OCI-LY1 (cell line): ENCODE results near the gene PAK5.

ENCODE experiments used
- H2AFZ ChIP-seq: fragments of 200-600 bp; sonication (generic), shearing (Covaris generic); 2 replicates; pipeline ENCODE4 v1.6.0; 2014; ENCODE audit warnings: antibody characterized with exemption, mild to moderate bottlenecking, low read length
- H3F3A ChIP-seq: fragments of 200-600 bp; sonication (generic), shearing (Covaris generic); 2 replicates; pipeline ENCODE4 v1.6.0; 2014; ENCODE audit warnings: mild to moderate bottlenecking, antibody characterized with exemption, low read length, moderate library complexity; ENCODE audit not compliant: insufficient read depth
- H3K27ac ChIP-seq: fragments of 200-600 bp; sonication (generic); 2 replicates; pipeline ENCODE4 v1.5.1; 2014; ENCODE audit warnings: low read length, mixed run types, mild to moderate bottlenecking, low read depth; ENCODE audit not compliant: poor library complexity, severe bottlenecking
- H3K27me3 ChIP-seq: fragments of 200-600 bp; sonication (generic); 2 replicates; pipeline ENCODE4 v1.6.0; 2014; ENCODE audit warnings: antibody characterized with exemption, mild to moderate bottlenecking, low read length, moderate library complexity; ENCODE audit not compliant: insufficient read depth
- H3K36me3 ChIP-seq: fragments of 200-600 bp; sonication (generic); 2 replicates; pipeline ENCODE4 v1.6.1; 2014; ENCODE audit warnings: mild to moderate bottlenecking, antibody characterized with exemption, low read length, moderate library complexity, mixed read lengths; ENCODE audit not compliant: insufficient read depth
- H3K4me1 ChIP-seq: fragments of 200-600 bp; sonication (generic); 2 replicates; pipeline ENCODE4 v1.5.1; 2014; ENCODE audit warnings: mild to moderate bottlenecking, low read length, moderate library complexity; ENCODE audit not compliant: insufficient read depth, severe bottlenecking
- H3K4me2 ChIP-seq: fragments of 200-600 bp; sonication (generic), shearing (Covaris generic); 2 replicates; pipeline ENCODE4 v1.6.1; 2014; ENCODE audit warnings: low read length
- H3K4me3 ChIP-seq: fragments of 200-600 bp; sonication (generic); 2 replicates; pipeline ENCODE4 v1.5.1; 2014; ENCODE audit warnings: low read length, low read depth, mild to moderate bottlenecking, mixed read lengths; ENCODE audit not compliant: poor library complexity, severe bottlenecking
- H3K79me2 ChIP-seq: fragments of 200-600 bp; shearing (Covaris generic); 2 replicates; pipeline ENCODE4 v1.6.1; 2016; ENCODE audit warnings: mixed run types, low read length, mixed read lengths; ENCODE audit not compliant: insufficient read depth
- H3K9ac ChIP-seq: fragments of 200-600 bp; sonication (generic), shearing (Covaris generic); 2 replicates; pipeline ENCODE4 v1.6.1; 2014; ENCODE audit warnings: mild to moderate bottlenecking, low read length, mixed read lengths
- H3K9me2 ChIP-seq: fragments of 200-600 bp; sonication (generic), shearing (Covaris generic); 2 replicates; pipeline ENCODE4 v1.6.1; 2014; ENCODE audit warnings: low read depth, mild to moderate bottlenecking, low read length, mixed read lengths
- H3K9me3 ChIP-seq: fragments of 200-600 bp; shearing (Covaris generic); 2 replicates; pipeline ENCODE4 v1.6.1; 2014; ENCODE audit warnings: low read length, mixed read lengths
- H4K20me1 ChIP-seq: fragments of 200-600 bp; sonication (generic), shearing (Covaris generic); 2 replicates; pipeline ENCODE4 v1.6.0; 2016; ENCODE audit warnings: mild to moderate bottlenecking, low read length; ENCODE audit not compliant: insufficient read depth
- EZH2 ChIP-seq: fragments of 200-600 bp; sonication (generic), shearing (Covaris generic); IDR thresholded peaks from 2 replicates; pipeline ENCODE4 v1.8.0; 2017; ENCODE audit warnings: borderline replicate concordance, mixed run types, mild to moderate bottlenecking, antibody characterized with exemption, low read length, moderate library complexity, mixed read lengths
- TF ChIP-seq, protein P1 (sequence below): fragments of 200-600 bp; sonication (generic), shearing (Covaris generic); IDR thresholded peaks from 2 replicates; pipeline ENCODE4 v1.5.1; 2017; ENCODE audit warnings: mild to moderate bottlenecking, antibody characterized with exemption, low read length, moderate library complexity, mixed read lengths

Gene PAK5

DNA sequence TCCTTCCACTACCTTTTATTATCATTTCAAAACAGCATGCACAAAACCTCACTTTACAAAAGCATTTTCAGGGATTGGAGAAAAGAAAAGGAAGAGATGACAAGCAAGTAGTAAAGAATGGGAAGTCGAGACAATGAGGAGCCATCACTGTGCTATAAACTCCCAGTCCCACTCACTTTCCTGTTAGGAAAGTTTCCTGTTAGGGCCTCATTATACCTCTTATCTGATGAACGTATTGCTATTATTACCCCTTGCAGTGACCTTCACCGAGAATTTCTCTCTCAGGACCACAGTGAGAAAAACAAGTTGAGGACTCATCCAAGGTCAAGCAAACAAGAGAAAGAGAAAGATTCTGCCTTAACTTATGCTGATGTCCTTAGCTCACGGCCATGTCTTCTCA is 295.7 kb downstream of the PAK5 start:
- no peaks in the 10 kb centered on the region for H3K4me1 ChIP-seq
- no peaks in the 10 kb centered on the region for H4K20me1 ChIP-seq
- no peaks in the 10 kb centered on the region for H3K27me3 ChIP-seq
- no peak overlapping the region for H3K27ac ChIP-seq
- no peaks in the 10 kb centered on the region for H3F3A ChIP-seq
- no peaks in the 10 kb centered on the region for H3K9me3 ChIP-seq
- no peaks in the 10 kb centered on the region for H3K9me2 ChIP-seq
- H3K4me2 ChIP-seq = no peak overlapping the region
- no peak overlapping the region for H3K9ac ChIP-seq
- H3K79me2 ChIP-seq = no peaks in the 10 kb centered on the region
- H2AFZ ChIP-seq = no peak overlapping the region
- no peak overlapping the region for H3K4me3 ChIP-seq
- no peaks in the 10 kb centered on the region for H3K36me3 ChIP-seq
- TF ChIP-seq, protein P1, sequence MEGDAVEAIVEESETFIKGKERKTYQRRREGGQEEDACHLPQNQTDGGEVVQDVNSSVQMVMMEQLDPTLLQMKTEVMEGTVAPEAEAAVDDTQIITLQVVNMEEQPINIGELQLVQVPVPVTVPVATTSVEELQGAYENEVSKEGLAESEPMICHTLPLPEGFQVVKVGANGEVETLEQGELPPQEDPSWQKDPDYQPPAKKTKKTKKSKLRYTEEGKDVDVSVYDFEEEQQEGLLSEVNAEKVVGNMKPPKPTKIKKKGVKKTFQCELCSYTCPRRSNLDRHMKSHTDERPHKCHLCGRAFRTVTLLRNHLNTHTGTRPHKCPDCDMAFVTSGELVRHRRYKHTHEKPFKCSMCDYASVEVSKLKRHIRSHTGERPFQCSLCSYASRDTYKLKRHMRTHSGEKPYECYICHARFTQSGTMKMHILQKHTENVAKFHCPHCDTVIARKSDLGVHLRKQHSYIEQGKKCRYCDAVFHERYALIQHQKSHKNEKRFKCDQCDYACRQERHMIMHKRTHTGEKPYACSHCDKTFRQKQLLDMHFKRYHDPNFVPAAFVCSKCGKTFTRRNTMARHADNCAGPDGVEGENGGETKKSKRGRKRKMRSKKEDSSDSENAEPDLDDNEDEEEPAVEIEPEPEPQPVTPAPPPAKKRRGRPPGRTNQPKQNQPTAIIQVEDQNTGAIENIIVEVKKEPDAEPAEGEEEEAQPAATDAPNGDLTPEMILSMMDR = no peak
- TF ChIP-seq EZH2 = no peak

DNA sequence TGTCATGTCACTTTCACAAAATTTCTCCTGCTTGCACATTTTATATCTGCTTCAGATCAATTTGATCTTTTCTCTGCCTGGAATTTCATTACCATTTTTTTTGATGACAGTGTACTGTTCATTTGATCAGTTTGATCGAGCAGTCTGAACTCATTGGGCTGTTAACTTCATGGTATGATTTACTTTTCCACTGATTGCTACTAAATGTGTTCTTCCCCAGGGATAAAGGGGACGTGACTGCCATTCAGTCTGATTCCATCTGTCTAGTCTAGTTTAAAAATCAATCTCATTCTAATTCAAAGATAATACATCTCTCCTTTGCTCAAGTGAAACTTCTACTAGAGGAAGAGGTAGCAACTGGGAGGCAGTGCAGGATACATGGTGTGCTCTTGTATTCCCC is 303.4 kb downstream of the PAK5 start:
- Histone ChIP-seq H2AFZ (no peak overlapping the region), H3K27ac (no peak overlapping the region), H3K79me2 (no peaks in the 10 kb centered on the region), H3K4me3 (no peak overlapping the region), H3K36me3 (no peaks in the 10 kb centered on the region), H3K4me2 (no peak overlapping the region), H3K9me2 (no peaks in the 10 kb centered on the region), H3K9me3 (no peaks in the 10 kb centered on the region), H3K4me1 (no peaks in the 10 kb centered on the region), H4K20me1 (no peaks in the 10 kb centered on the region), H3K27me3 (no peaks in the 10 kb centered on the region), H3F3A (no peaks in the 10 kb centered on the region), H3K9ac (no peak overlapping the region)
- TF ChIP-seq EZH2 = no peak
- TF ChIP-seq, protein P1 = no peak

DNA sequence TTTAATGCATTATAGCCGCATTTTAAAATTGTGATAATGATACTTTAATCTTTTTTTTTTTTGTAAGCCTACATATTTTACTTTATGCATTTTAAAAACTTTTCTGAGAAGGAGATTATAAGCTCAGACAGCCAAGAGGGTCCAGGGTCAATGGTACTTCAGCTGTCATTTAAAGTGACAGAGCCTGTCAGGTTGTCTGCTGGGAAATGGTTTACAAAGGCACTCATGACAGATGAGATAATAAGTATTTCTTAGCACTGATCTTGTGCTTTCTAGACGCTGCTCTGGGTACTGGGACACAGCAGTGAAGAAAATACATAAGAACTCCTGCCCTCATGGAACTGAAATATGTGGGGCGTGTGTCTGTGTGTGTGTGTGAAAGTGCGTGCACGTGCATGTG is 304.9 kb downstream of the PAK5 start:
- Histone ChIP-seq H4K20me1 (no peaks in the 10 kb centered on the region), H2AFZ (no peak overlapping the region)
- TF ChIP-seq, protein P1 = no peak
- no peak for TF ChIP-seq EZH2

More for the DNA sequence above, 304.9 kb downstream of the PAK5 start:
- Histone ChIP-seq H3K9me2 (no peaks in the 10 kb centered on the region), H3K27me3 (no peaks in the 10 kb centered on the region), H3K36me3 (no peaks in the 10 kb centered on the region), H3K4me2 (no peak overlapping the region), H3K4me3 (no peak overlapping the region), H3K9me3 (no peaks in the 10 kb centered on the region), H3F3A (no peaks in the 10 kb centered on the region), H3K4me1 (no peaks in the 10 kb centered on the region), H3K27ac (no peak overlapping the region), H3K9ac (no peak overlapping the region), H3K79me2 (no peaks in the 10 kb centered on the region)
